NCI-H460 (cell line): ENCODE data around the gene PCDH9. TPM values are rescaled to one million over a fixed set of nuclear protein-coding genes. Genes with fewer than 3 reads are reported as not detected.
"Not testable (repeated sequence)": the region's sequence is repeated elsewhere in the genome, so short reads cannot be mapped to it uniquely, and the experiment has no call there.

ENCODE experiments used
- DNase-seq: peaks from one replicate; pipeline ENCODE4 v3.0.0-alpha.2; 2016; ENCODE audit warnings: low read depth; ENCODE audit errors: extremely low read depth
- total RNA-seq: library from RNA; depleted of rRNA; stranded (reverse); fragments of >200 nt; shearing (Covaris generic); gene quantifications from 2 replicates; pipeline ENCODE4 v1.2.3, GENCODE V29; 2014

The PCDH9 gene
- total RNA-seq, 1 experiment from 2014 or later: 3.0 TPM

DNA sequence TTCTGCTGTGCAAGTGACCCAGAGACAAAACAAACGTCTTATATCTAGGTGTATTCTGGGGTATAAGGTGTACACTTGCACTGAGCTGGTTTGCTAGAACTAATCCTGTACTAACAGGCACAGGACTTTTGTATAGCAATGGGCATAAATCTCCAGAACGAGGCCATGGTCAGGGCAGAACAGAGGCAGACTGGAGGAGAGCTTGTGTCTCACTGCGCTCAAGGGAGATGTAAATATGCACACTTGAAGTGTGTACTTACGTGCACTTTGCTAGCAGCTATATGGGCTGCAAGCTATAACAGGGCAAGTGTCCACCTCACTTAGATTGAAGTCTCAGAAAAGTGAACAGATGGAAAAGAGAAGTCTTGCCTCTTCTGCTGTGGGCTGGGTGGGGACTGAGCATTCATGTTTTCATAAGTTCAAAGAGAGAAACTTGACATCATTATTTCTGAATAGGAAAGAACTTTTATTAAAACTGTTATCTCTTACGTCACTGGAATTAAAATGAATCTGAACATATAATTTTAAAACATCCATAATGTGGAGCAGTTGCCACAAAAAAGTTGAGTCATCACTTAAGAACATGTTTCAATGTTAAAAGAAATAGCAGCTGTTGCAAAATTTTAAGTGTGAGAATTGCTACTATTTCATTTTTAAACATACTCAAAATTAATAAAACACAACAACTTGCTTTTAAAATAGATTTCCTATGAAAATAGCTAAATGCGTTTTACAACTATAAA, 888.3 kb downstream of the PCDH9 start:
- DNase-seq: no peak

DNA sequence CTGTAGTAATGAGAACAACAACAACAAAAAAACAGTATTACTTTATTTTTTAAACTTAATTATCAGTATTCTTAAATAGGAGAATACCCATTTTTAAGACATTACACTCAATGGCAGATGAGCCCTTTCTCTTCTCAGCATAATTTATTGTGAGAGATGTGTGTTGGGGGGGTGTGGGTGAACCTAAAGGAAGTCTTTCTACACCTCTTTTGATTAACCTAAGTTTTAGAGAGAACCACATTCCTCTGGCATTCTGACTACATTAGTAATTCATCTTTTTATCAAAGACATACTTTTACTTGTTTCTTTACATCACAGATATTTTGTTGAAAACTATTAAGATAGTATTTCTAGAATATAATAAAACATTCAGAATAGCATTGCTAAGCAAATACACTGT, 890.9 kb downstream of the PCDH9 start:
- no peak for DNase-seq

DNA sequence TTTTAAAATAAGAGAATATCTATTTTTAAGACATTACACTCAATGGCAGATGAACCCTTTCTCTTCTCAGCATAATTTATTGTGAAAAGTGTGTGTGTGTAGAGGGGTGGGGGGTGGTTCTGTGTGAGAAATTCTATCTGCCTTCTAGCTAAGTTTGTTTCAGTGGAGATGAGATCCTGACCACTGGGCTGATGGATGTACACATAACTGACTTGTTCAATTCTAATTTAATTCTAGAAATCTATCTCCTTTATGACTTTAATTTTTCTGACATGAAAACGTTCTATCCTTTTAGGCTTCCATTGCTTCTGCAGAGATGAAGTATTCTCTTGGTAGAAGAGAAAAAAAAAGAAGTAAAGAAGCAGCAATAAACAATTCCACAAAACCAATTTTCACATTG, 891.6 kb downstream of the PCDH9 start:
- no peak for DNase-seq

DNA sequence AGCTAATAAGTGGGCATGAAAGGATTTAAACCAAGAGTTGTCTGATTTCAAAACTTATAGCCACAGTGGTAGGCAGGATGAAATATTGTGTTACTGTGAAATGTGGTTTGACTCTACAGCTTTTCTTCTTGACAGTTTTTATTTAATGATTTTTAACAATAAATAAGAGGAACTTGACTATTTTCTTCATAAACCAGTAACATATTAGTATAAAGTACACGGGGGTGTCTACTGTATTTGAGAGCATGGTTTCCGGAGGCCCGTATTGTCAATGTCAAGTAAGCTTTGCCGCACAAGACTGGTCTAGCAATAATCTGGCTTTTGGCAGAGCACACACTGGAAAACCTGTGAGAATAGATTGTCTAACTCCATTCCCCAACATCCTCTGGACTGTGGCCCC, 894.5 kb downstream of the PCDH9 start:
- DNase-seq: no peak

DNA sequence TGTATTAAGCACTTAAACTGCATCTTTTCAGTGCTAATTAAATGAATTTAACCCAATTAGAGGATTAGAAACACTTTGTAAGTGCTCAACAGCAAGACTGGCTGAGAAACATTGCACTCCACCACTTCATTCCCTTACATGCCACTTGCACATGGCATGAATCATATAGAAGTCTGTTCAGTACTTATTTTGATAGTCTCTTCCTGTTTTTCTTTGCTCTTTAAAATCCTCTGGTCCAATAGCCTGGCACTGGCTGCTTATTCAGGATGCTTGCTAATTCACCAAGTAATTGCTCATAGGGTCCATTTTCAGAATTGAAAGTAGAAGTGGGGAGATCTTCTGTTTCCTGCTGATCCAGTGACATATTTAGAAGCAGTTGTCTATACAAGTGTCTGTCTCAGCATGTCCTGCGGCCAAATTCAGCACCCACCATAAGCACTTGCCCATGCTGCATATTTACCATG, 900.1 kb downstream of the PCDH9 start:
- no peak for DNase-seq

DNA sequence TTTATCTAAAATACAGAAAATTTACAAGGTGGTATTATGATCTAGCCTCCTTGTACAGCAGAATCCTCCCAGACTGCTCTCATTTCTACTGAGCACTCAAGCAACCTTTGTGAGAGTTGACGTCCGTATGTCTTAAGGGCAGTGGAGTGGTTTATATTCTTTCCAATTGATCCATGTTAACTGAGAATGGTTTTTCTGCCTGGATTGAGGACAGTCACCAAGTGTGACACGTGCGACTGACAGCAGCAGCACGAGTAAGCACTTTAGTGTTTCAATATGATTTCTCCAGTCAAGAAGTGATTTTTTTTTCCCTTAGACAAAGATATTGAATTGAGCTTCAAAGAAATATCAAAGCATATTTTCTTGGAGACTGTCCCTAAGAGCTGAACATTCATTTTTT, 901.7 kb downstream of the PCDH9 start:
- DNase-seq: no peak

DNA sequence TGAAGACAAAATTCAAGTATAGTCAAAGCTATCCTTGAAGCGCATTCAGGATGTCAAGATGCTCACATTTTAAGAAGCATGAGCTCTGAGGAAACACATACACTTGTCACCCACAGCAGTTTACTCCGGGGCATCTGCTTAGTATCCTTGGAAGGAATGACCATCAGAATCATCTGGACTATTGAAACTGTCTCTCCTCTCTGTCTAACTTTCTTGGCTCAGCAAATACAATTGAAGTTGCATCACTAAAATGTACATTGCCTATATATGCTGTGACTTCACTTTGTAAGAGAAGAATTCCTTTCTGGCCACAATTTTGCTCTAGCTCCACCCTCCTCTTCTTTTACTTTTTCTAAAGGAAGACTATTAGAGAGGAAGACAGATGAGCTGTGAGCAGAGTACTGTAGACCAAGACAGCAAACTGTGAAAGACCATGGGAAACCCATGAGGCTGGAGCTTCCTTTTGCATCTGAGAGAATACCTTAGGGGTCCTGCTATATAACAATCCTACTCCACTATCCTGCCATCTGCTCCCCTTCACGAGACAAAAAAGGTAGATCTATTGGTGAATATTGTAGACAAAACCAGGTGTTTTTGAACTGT, 906.3 kb downstream of the PCDH9 start:
- DNase-seq: no peak

DNA sequence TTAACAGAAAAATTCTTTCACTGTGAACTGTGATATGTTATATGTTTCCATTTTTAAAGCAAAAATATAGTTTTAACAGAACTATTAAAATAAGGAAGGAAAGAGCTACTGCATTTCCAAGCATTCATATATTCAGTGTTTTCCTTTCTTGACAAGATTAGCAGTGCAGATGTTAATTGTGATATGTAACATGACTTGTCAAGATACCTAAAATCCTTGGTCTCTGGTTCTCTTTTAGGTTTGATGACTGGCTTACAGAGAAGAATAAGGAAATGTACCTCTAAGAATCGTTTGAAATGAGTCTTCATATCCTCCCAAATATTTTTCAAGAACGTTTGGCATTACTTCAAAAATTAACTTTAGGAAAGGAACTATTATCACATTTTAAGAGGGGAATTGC, 907.2 kb downstream of the PCDH9 start:
- no peak for DNase-seq

DNA sequence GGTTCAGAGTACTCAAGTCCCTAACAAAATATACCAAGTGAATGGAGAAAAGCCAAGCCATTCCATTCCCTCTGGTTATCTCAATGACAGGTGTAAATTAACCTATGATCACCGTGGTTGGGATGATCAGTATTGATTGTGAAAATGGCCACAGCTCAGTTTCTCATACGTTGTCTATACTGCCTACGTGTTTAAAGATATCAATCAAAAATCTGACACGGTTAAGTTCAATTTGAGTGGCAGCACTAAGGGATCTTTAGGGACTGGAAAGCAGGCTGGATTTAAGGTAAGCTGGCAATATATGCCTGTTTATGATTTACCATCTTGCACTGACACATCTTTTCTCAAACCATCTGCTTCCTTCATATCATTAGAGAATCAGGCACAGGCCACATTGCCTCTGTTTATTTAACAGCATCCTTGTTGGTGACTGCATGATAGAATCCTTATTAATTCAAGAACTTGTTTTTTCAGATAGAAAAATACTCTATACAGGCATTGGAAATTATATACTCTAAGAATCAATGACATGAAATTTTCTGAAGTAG, 907.9 kb downstream of the PCDH9 start:
- DNase-seq: no peak

DNA sequence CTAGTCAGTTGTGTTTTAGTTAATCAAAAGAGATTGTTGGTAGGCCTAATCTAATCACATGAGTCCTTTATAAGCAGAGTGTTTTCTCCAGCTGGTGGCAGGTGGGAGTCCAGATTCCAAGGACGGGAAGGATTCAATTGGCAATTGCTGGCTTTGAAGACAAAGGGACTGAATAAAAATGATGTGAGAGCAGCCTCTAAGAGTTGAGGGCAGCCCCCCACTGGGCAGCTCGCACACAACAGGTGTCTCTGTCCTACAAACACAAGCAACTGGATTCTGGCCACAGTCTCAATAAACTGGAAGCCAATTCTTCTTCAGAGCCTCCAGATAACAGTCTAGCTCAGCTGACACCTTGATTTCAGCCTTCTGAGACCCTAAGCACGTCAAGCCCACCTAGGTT, 915.2 kb downstream of the PCDH9 start:
- no peak for DNase-seq

DNA sequence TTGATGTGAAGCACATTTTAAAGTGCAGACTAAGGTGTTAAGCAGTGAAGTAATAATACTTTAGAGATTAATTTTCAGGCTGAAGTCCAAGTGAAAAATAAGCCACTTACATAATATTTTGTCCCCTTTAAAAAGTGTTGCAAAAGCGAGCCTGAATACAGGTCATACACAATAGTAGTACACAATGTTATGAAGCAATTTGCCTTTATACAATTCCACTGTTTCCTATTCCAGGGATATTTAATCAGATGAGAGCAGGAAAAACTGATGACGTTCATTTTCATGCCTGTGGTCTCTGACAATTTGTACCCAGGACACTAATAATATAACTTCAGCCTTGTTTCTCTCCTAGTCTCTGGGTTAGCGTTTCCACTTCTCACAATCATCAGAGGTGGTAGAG, 916.7 kb downstream of the PCDH9 start:
- DNase-seq: no peak

DNA sequence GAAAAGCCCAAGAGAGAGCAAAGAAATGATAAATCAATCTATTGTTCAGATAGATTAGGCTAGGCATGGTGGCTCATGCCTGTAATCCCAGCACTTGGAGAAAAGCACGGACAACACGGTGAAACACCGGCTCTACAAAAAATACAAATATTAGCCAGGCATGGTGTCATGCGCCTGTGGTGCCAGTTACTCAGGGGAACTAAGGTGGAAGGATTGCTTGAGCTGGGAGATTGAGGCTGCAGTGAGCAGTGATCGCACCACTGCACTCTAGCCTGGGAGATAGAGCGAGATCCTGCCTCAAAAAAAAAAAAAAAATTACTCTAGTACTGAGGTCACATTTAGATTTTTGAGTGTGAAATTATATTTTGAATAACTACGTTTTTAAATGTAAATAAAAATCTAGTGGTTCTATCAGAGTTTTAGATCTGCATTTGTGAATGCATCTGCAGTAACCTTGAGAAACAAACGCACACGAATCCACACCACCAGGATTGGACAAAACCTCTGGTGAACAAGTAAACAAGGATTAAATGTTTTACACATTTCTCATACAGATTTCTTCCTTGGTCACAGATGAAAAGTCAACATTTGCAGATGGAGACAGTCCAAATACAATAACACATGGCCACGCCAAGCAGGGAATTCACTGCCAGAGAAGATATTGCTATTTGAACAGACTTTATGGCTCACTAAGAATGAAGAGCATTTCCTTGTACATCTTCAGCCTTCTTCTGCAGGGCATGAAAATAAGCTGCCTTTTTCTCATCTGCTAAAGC, 917.6 kb downstream of the PCDH9 start:
- DNase-seq: peak; percentile 18

DNA sequence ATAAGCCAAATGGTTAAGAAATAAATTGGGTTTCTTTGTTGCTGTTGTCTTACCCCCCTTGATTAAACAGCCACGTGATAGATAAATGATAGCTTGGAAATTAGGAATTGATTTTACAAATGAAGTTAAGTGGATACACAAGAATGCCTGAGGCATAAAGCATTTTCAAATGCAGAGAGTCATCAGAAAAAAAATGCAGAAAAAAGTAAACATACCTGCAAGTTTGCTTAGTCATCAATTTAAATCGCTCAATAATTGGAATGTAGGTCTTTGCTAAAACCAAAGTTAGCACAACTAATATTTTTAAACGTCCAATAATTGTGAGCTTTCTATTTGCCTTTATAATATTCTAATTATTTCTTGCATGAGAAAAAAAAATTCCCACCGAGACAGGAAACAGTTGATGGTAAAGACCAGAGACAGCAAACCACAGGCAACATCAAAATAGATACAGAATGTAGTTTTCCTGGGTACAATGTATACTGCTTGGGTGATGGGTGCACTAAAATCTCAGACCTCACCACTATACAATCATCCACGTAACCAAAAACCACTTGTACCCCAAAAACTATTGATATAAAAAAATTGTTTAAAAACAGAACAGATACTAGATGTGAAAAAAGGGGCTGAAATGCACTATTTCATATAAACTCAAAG, 924.0 kb downstream of the PCDH9 start:
- DNase-seq: no peak

DNA sequence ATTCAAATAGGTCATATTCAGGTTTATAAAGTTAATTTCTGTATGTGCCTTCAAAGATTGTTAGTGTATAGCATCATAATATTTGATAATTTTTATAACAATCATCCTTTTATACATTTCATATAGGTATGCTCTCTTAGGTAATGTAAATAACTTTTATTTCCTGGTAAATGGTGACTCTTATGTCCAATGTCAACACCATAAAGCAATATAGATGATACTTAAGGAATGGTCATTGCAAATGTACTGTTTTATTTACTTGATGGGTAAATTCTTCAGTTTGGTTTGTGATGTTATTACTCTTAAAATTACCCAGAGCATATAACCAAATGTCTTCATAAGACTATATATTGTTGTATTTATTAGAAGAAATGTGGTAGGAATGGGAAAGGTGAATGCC, 928.7 kb downstream of the PCDH9 start:
- DNase-seq: no peak

DNA sequence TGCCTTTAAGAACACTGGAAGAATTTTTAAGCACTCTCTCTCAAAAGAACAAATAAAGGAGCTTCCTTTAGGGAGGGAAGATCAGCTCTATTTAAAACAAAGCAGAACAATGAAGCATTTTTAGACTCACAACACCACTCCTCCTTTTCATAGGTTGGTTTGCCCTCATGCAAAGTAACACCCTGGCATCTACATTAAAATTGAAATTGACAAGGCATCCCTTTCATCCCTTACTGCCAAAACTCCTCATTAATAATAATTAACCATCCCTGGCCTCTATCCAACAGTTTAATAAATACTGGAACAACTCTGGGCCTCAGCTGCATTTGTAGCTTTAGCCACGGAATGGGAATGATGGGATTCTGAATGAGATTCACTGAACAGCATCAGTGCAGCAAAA, 929.1 kb downstream of the PCDH9 start:
- DNase-seq: no peak

DNA sequence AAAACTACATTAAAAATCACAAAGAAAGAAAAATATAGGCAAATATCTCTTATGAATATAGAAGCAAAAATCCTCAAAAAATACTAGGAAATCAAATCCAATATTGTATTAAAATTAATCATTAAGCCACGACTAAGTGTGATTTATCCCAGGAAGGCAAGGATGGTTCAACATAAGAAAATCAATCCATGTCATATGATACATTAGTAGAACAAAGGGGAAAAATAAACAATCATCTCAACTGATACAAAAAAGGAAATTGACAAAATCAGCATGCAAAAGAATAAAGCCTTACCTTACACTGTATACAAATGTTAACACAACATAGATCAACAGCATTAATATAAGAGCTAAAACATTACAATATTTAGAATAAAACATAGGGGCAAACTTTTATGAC, 933.3 kb downstream of the PCDH9 start:
- DNase-seq: no peak

DNA sequence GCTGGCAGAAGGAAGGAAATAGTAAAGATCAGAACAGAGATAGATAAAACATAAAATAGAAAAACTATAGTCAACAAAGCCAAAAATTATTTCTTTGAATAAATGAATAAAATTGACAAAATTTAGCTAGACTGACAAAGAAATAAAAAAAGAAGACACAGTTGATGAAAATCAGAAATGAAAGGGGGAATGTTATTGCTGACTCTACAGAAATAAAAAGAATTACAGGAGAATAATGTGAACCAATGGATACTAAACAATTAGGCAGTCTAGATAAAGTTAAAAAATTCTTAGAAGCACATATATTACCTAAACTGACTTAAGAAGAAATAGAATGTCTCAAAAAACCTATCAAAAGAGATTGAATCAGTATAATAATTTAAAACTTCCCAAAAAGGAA, 933.8 kb downstream of the PCDH9 start:
- no peak for DNase-seq

DNA sequence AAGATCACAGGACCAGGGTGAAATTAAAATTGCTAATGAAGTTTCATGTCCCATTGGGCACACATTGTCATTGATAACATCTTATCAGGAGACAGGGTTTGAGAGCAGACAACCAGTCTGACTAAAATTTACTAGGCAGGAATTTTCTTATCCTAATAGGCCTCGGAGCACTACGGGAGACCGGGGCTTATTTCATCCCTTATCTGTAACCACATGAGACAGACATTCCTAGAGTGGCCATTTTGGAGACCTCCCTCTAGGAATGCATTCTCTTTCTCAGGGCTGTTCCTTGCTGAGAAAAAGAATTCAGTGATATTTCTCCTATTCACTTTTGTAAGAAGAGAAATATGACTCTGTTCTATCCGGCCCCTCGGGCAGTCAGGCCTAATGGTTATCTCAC, 943.3 kb downstream of the PCDH9 start:
- DNase-seq: not testable (repeated sequence)

DNA sequence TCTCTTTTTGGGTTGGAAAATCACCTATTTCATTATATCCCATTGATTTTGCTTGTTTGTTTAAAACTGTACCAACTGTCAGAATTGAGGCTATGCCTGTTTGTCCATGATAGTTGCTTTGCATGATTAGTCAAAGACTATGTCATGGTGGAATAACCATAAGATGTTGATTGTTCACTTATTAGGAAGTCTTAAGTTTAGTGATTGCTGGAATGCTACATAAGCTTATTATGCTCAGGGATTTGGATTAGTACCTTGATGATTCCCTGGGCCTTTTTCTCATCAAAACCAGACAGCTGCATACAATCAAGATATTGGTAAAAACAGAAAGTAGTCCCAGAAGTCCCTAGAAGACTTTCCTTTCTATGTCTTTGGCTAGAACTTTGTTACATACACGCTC, 954.7 kb downstream of the PCDH9 start:
- DNase-seq: no peak

DNA sequence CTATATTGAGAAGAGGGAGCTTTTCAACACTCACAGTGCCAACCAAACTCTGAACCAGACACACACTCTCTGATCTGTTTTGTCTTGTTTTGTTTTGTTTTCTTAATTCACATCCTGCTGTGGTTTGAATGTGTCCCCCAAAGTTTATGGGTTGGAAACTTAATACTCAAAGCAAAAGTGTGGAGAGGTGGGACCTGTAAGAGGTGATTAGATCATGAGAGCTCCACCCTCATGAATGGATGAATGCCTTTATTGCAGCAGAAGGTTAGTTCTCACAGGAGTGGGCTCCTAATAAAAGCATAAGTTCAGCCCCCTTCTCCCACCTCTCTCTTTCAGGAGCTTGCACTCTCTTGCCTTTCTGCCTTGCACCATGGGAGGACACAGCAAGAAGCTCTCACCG, 957.1 kb downstream of the PCDH9 start:
- DNase-seq: no peak

DNA sequence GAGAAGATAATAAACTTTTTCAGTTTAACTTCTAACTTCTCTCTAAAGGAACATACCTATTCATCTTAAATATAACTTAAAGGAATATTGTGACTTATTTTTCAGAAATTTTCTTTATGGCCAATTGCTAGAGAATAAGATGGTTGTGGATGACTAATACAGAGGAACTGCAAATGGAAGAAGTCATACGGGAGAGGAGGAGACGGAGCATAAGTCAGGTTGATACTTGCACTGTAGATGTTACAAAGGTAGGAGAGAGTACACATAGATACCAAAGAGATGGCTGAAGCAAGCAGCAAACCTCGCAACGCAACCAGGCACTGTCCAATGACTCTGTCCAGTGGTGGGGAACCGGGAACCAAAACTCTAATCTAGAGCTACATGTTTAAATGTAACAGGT, 963.4 kb downstream of the PCDH9 start:
- no peak for DNase-seq
